22Rv1 (cell line): ENCODE measurements around the gene SARNP.

ENCODE experiments used
- H3K27ac ChIP-seq: fragments of 450-650 bp; 2 replicates; pipeline ENCODE4 v1.5.1; 2017
- CTCF ChIP-seq: fragments of 450-650 bp; IDR thresholded peaks from 2 replicates; pipeline ENCODE4 v1.5.1; 2017; ENCODE audit warnings: mild to moderate bottlenecking
- ZFX ChIP-seq: fragments of 450-650 bp; IDR thresholded peaks from 2 replicates; pipeline ENCODE4 v1.6.1; 2017; ENCODE audit warnings: antibody characterized with exemption, borderline replicate concordance

SARNP gene

GRCh38 chr12:55788546-55788945 lies 29.0 kb downstream of the SARNP start:
- no peak overlapping the region for H3K27ac ChIP-seq
- TF ChIP-seq CTCF, result no peak
- no peak for TF ChIP-seq ZFX

GRCh38 chr12:55780685-55781084 lies 36.8 kb downstream of the SARNP start:
- no peak overlapping the region for H3K27ac ChIP-seq
- TF ChIP-seq CTCF, result no peak
- TF ChIP-seq ZFX, result no peak

GRCh38 chr12:55777856-55778255 lies 39.7 kb downstream of the SARNP start:
- TF ChIP-seq CTCF, result no peak
- no peak for TF ChIP-seq ZFX
- H3K27ac ChIP-seq, result no peak overlapping the region

- H3K27ac ChIP-seq, result no peak overlapping the region
- TF ChIP-seq CTCF (no peak), ZFX (no peak)
These were observed 45.8 kb downstream of the SARNP start for GRCh38 chr12:55771736-55772135.

GRCh38 chr12:55767156-55767555 lies 50.4 kb downstream of the SARNP start:
- no peak for TF ChIP-seq CTCF
- no peak for TF ChIP-seq ZFX
- no peak overlapping the region for H3K27ac ChIP-seq

- H3K27ac ChIP-seq, result no peak overlapping the region
- TF ChIP-seq ZFX (no peak), CTCF (no peak)
These were observed 51.7 kb downstream of the SARNP start for GRCh38 chr12:55765736-55766290.

- H3K27ac ChIP-seq, result no peak overlapping the region
- no peak for TF ChIP-seq CTCF
- no peak for TF ChIP-seq ZFX
These were observed 54.9 kb downstream of the SARNP start for GRCh38 chr12:55762646-55763045.
